GM18526 (cell line): ENCODE measurements around the gene BHMT2.

Experiments
- POLR2A ChIP-seq: IDR thresholded peaks from 3 replicates; pipeline ENCODE4 v1.6.1; 2011; ENCODE audit not compliant: insufficient read length; ENCODE audit errors: extremely low read depth

Gene BHMT2

GRCh38 chr5:79093762-79094161, 24.2 kb downstream of the BHMT2 start:
- TF ChIP-seq POLR2A: no peak

GRCh38 chr5:79105868-79106267, 36.3 kb downstream of the BHMT2 start:
- TF ChIP-seq POLR2A: no peak

- TF ChIP-seq POLR2A: no peak
Measured at GRCh38 chr5:79107020-79107796, 37.6 kb downstream of the BHMT2 start.

GRCh38 chr5:79108086-79108485, 38.5 kb downstream of the BHMT2 start:
- no peak for TF ChIP-seq POLR2A

- TF ChIP-seq POLR2A: no peak
Measured at GRCh38 chr5:79108792-79109191, 39.2 kb downstream of the BHMT2 start.

- TF ChIP-seq POLR2A: no peak
Measured at GRCh38 chr5:79109527-79110492, 40.2 kb downstream of the BHMT2 start.

- no peak for TF ChIP-seq POLR2A
Measured at GRCh38 chr5:79111387-79111959, 41.9 kb downstream of the BHMT2 start, which contains the start of gene BHMT. Gene BHMT, plus strand, starts transcription at chr5:79111809. Its CDS starts 77 bp downstream, at chr5:79111886.

GRCh38 chr5:79111960-79112702, 42.6 kb downstream of the BHMT2 start:
- TF ChIP-seq POLR2A: no peak

- no peak for TF ChIP-seq POLR2A
Measured at GRCh38 chr5:79112703-79113058, 43.1 kb downstream of the BHMT2 start.

GRCh38 chr5:79119486-79119885, 49.9 kb downstream of the BHMT2 start:
- no peak for TF ChIP-seq POLR2A

GRCh38 chr5:79120221-79120620, 50.7 kb downstream of the BHMT2 start:
- TF ChIP-seq POLR2A: no peak

GRCh38 chr5:79122973-79123372, 53.4 kb downstream of the BHMT2 start:
- TF ChIP-seq POLR2A: no peak

GRCh38 chr5:79124607-79125006, 55.0 kb downstream of the BHMT2 start:
- TF ChIP-seq POLR2A: no peak

GRCh38 chr5:79130781-79131180, 61.2 kb downstream of the BHMT2 start:
- no peak for TF ChIP-seq POLR2A

- no peak for TF ChIP-seq POLR2A
Measured at GRCh38 chr5:79133121-79133656, 63.6 kb downstream of the BHMT2 start.
